ENCODE measurements around the gene E2F4. TPM values are rescaled to one million over a fixed set of nuclear protein-coding genes. Genes with fewer than 3 reads are reported as not detected.

The E2F4 gene
- total and polyA plus RNA-seq, 2 donors = 46.9 to 47.7 TPM

GRCh38 chr16:67179421-67180080 lies 12.4 kb upstream of the E2F4 start:
- H3K4me3 ChIP-seq (ENCODE audit: low read length in 2 of 2) = no peak overlapping the region
- peaks cover 39 to 63% of the 10 kb centered on the region in 2 donors for H3K27me3 ChIP-seq (ENCODE audit: control insufficient read depth in 2 of 2, insufficient read depth in 1 of 2, low read length in 1 of 2)
- no peaks in the 10 kb centered on the region for H3K36me3 ChIP-seq (ENCODE audit: control insufficient read depth in 2 of 2, insufficient read depth in 2 of 2, low read length in 1 of 2)
- peaks cover 7 to 27% of the 10 kb centered on the region in 2 donors for H3K4me1 ChIP-seq (ENCODE audit: control insufficient read depth in 2 of 2, insufficient read depth in 2 of 2, low read length in 2 of 2)
- H3K27ac ChIP-seq (ENCODE audit: low read depth in 1 of 2, low read length in 1 of 2) = no peak overlapping the region
- WGBS = 91% methylated on average over 13 of the region's 13 CpGs
- DNase-seq (ENCODE audit: low read depth in 6 of 9, low spot score in 9 of 9) = no peak
- H3K9me3 ChIP-seq (ENCODE audit: control insufficient read depth in 2 of 2, insufficient read depth in 1 of 2, low read length in 1 of 2) = peaks cover 0 to 1% of the 10 kb centered on the region in 2 donors

GRCh38 chr16:67180166-67180565 lies 11.8 kb upstream of the E2F4 start:
- Histone ChIP-seq H3K4me3 (ENCODE audit: low read length in 2 of 2) (no peak overlapping the region), H3K36me3 (ENCODE audit: control insufficient read depth in 2 of 2, insufficient read depth in 2 of 2, low read length in 1 of 2) (no peaks in the 10 kb centered on the region), H3K27ac (ENCODE audit: low read depth in 1 of 2, low read length in 1 of 2) (no peak overlapping the region), H3K27me3 (ENCODE audit: control insufficient read depth in 2 of 2, insufficient read depth in 1 of 2, low read length in 1 of 2) (peaks cover 39 to 63% of the 10 kb centered on the region in 2 donors), H3K4me1 (ENCODE audit: control insufficient read depth in 2 of 2, insufficient read depth in 2 of 2, low read length in 2 of 2) (peaks cover 13 to 30% of the 10 kb centered on the region in 2 donors), H3K9me3 (ENCODE audit: control insufficient read depth in 2 of 2, insufficient read depth in 1 of 2, low read length in 1 of 2) (peaks cover 1 to 3% of the 10 kb centered on the region in 2 donors)
- no peak for DNase-seq (ENCODE audit: low read depth in 6 of 9, low spot score in 9 of 9)
- 99% methylated on average over 16 of the region's 16 CpGs for WGBS

GRCh38 chr16:67181346-67181745 lies 10.6 kb upstream of the E2F4 start:
- Histone ChIP-seq H3K4me1 (ENCODE audit: control insufficient read depth in 2 of 2, insufficient read depth in 2 of 2, low read length in 2 of 2) (peaks cover 14 to 35% of the 10 kb centered on the region in 2 donors), H3K27me3 (ENCODE audit: control insufficient read depth in 2 of 2, insufficient read depth in 1 of 2, low read length in 1 of 2) (peaks cover 46 to 63% of the 10 kb centered on the region in 2 donors), H3K27ac (ENCODE audit: low read depth in 1 of 2, low read length in 1 of 2) (no peak overlapping the region), H3K4me3 (ENCODE audit: low read length in 2 of 2) (no peak overlapping the region), H3K9me3 (ENCODE audit: control insufficient read depth in 2 of 2, insufficient read depth in 1 of 2, low read length in 1 of 2) (peaks cover 1 to 3% of the 10 kb centered on the region in 2 donors), H3K36me3 (ENCODE audit: control insufficient read depth in 2 of 2, insufficient read depth in 2 of 2, low read length in 1 of 2) (no peaks in the 10 kb centered on the region)
- over 99% methylated on average over 2 of the region's 2 CpGs for WGBS
- DNase-seq (ENCODE audit: low read depth in 6 of 9, low spot score in 9 of 9) = no peak

DNA sequence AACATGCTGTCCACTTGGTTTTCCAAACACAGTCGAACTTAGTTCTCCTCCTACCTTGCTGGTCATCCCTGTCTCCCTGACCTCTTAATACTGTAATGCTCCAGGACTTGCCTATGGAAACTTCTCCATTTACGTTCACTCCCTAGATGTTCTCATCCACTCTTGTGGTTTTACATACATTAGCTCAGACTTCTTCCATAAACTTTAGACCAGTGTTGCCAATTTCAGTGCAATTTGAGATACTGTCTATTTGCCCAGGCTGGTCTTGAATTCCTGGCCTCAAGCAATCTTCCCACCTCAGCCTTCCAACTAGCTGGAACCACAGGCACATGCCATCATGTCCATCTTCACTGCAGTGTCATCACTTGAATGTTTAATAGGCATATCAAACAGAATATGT lies 9.7 kb upstream of the E2F4 start:
- Histone ChIP-seq H3K36me3 (ENCODE audit: control insufficient read depth in 2 of 2, insufficient read depth in 2 of 2, low read length in 1 of 2) (no peaks in the 10 kb centered on the region), H3K27ac (ENCODE audit: low read depth in 1 of 2, low read length in 1 of 2) (no peak overlapping the region), H3K27me3 (ENCODE audit: control insufficient read depth in 2 of 2, insufficient read depth in 1 of 2, low read length in 1 of 2) (peaks cover 37 to 63% of the 10 kb centered on the region in 2 donors), H3K4me3 (ENCODE audit: low read length in 2 of 2) (no peak overlapping the region), H3K4me1 (ENCODE audit: control insufficient read depth in 2 of 2, insufficient read depth in 2 of 2, low read length in 2 of 2) (peaks cover 14 to 35% of the 10 kb centered on the region in 2 donors), H3K9me3 (ENCODE audit: control insufficient read depth in 2 of 2, insufficient read depth in 1 of 2, low read length in 1 of 2) (peaks cover 1 to 3% of the 10 kb centered on the region in 2 donors)
- DNase-seq (ENCODE audit: low read depth in 6 of 9, low spot score in 9 of 9) = no peak
- 95% methylated on average over 2 of the region's 2 CpGs for WGBS

GRCh38 chr16:67183284-67183626 lies 8.7 kb upstream of the E2F4 start:
- Histone ChIP-seq H3K36me3 (ENCODE audit: control insufficient read depth in 2 of 2, insufficient read depth in 2 of 2, low read length in 1 of 2) (no peaks in the 10 kb centered on the region), H3K4me1 (ENCODE audit: control insufficient read depth in 2 of 2, insufficient read depth in 2 of 2, low read length in 2 of 2) (peaks cover 13 to 32% of the 10 kb centered on the region in 2 donors), H3K4me3 (ENCODE audit: low read length in 2 of 2) (peak overlapping the region; percentile 75 to 86), H3K27me3 (ENCODE audit: control insufficient read depth in 2 of 2, insufficient read depth in 1 of 2, low read length in 1 of 2) (peaks cover 29 to 57% of the 10 kb centered on the region in 2 donors), H3K27ac (ENCODE audit: low read depth in 1 of 2, low read length in 1 of 2) (no peak overlapping the region), H3K9me3 (ENCODE audit: control insufficient read depth in 2 of 2, insufficient read depth in 1 of 2, low read length in 1 of 2) (peaks cover 1 to 3% of the 10 kb centered on the region in 2 donors)
- WGBS = 10% methylated on average over 11 of the region's 11 CpGs
- DNase-seq (ENCODE audit: low read depth in 6 of 9, low spot score in 9 of 9) = no peak

DNA sequence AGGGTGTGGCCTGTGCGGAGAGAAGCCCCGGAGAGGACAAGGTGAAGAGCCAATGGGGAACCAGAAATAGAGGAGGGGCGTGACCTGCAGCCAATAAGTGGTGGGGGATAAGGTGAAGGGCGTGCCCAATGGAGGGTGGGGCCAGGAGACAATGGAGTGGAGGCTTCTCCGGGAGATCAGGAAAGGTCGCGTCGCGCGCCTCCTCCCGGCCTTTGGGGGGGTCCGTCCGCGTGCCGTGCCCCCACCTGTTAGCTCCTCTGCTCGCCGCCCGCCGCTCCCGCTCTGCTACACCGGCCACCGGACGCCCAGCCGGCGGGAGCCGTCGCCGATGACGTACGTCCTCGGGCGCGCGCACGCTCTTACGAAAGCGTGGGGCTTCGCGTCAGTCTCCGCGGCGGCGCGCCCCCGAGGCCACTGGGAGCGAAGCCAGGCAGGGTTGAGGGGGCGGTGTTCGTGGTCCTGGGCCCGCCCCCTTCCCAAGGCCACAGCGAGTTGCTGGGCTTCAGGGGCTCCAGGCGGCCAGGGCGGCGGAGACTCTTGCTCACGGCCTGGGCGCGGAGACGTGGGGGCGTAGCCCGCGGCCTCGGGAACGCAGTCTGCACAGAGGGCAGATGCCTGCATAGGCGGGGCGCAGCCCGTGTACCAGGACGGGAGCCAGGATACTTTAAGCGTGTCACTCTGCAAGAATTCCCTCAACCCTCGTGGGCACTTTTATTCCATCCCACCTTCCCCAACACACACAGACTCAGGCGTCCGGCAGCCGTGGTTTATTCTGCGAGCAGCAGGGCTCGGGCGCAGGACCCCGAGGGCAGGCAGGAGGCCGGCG lies 8.1 kb upstream of the E2F4 start, which contains the start of gene MATCAP1:
Gene MATCAP1, minus strand, starts transcription at position 337 of the 826 bp plus-strand sequence. CDS start 3,353 bp downstream, outside the sequence.
- H3K9me3 ChIP-seq (ENCODE audit: control insufficient read depth in 2 of 2, insufficient read depth in 1 of 2, low read length in 1 of 2) = peaks cover 1 to 3% of the 10 kb centered on the region in 2 donors
- H3K27ac ChIP-seq (ENCODE audit: low read depth in 1 of 2, low read length in 1 of 2) = peak within 1 kb of the TSS; percentile 86 to 94
- DNase-seq (ENCODE audit: low read depth in 6 of 9, low spot score in 9 of 9) = peak; percentile 87 to 99 (median 95)
- H3K27me3 ChIP-seq (ENCODE audit: control insufficient read depth in 2 of 2, insufficient read depth in 1 of 2, low read length in 1 of 2) = peaks cover 23 to 54% of the 10 kb centered on the region in 2 donors
- H3K4me3 ChIP-seq (ENCODE audit: low read length in 2 of 2) = peak within 1 kb of the TSS; percentile 75 to 86
- WGBS = under 1% methylated on average over 77 of the region's 77 CpGs
- H3K4me1 ChIP-seq (ENCODE audit: control insufficient read depth in 2 of 2, insufficient read depth in 2 of 2, low read length in 2 of 2) = peaks cover 11 to 27% of the 10 kb centered on the region in 2 donors
- H3K36me3 ChIP-seq (ENCODE audit: control insufficient read depth in 2 of 2, insufficient read depth in 2 of 2, low read length in 1 of 2) = no peaks in the 10 kb centered on the region

DNA sequence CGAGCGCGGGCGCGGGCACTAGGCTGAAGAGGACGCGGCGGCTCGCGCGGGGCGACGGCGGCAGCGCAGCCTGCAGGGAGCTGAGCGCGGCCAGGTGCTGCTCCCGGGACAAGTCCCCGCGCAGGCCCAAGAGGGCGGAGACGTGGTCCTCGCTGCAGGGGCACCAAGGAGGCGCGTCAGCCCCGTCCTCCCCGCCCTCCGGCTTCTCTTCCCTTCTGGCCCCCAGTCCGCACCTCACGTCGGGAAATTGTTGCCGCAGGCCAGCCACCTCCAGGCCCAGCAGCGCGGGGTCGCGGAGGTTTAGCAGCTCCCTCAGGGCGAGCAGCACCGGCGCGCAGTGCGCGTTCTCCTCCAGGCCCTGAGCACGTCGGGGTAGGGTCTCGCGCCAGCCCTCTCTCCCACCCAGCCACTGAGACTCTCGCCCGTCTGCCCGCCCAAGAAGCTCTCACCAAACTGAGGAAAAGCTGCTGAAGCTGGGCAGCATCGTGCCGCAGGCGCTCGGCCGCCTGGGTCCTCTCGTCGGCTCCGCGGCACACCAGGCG lies 7.4 kb upstream of the E2F4 start:
- no peaks in the 10 kb centered on the region for H3K36me3 ChIP-seq (ENCODE audit: control insufficient read depth in 2 of 2, insufficient read depth in 2 of 2, low read length in 1 of 2)
- H3K4me1 ChIP-seq (ENCODE audit: control insufficient read depth in 2 of 2, insufficient read depth in 2 of 2, low read length in 2 of 2) = peaks cover 11 to 26% of the 10 kb centered on the region in 2 donors
- no peak for DNase-seq (ENCODE audit: low read depth in 6 of 9, low spot score in 9 of 9)
- peak overlapping the region in 1 of 2 donors; percentile 94 for H3K27ac ChIP-seq (ENCODE audit: low read depth in 1 of 2, low read length in 1 of 2)
- peak overlapping the region; percentile 75 to 86 for H3K4me3 ChIP-seq (ENCODE audit: low read length in 2 of 2)
- WGBS = 10% methylated on average over 59 of the region's 59 CpGs
- H3K9me3 ChIP-seq (ENCODE audit: control insufficient read depth in 2 of 2, insufficient read depth in 1 of 2, low read length in 1 of 2) = peaks cover 0 to 3% of the 10 kb centered on the region in 2 donors
- H3K27me3 ChIP-seq (ENCODE audit: control insufficient read depth in 2 of 2, insufficient read depth in 1 of 2, low read length in 1 of 2) = peaks cover 18 to 50% of the 10 kb centered on the region in 2 donors

DNA sequence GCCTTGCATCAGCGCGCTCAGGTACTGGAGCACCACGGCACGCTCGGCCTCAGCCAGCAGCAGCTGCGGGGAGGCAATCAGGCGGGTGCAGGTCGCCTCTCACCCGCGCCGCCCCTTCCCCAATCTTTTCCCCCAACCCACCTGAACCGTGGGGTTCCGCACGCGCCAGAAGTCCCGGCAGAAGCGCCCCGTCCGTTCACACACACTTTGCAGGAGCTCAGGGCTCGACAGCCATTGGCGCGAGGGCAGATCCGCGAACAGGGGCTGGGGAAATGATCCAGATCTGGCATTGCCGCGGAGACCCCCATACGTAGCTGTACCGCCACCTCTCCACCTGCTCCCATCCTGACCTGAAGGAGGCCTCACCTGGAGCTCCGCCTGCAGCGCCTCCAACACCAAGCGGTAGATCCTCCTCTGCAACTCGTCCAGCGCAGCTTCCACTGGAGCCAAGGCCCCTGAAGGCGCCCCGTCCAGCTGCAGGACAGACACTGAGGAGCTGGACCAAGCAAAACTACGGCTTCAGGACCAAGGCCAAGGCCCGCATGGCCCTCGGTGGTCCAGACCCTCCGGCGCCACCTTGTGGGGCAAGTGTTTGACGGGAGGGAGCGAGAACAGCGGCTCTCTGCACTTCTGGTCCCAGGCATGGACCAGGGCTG lies 6.8 kb upstream of the E2F4 start:
- peak overlapping the region; percentile 75 to 86 for H3K4me3 ChIP-seq (ENCODE audit: low read length in 2 of 2)
- peak in 7 of 9 donors; percentile 37 to 76 (median 64) for DNase-seq (ENCODE audit: low read depth in 6 of 9, low spot score in 9 of 9)
- peaks cover 18 to 49% of the 10 kb centered on the region in 2 donors for H3K27me3 ChIP-seq (ENCODE audit: control insufficient read depth in 2 of 2, insufficient read depth in 1 of 2, low read length in 1 of 2)
- H3K27ac ChIP-seq (ENCODE audit: low read depth in 1 of 2, low read length in 1 of 2) = no peak overlapping the region
- peaks cover 11 to 26% of the 10 kb centered on the region in 2 donors for H3K4me1 ChIP-seq (ENCODE audit: control insufficient read depth in 2 of 2, insufficient read depth in 2 of 2, low read length in 2 of 2)
- H3K9me3 ChIP-seq (ENCODE audit: control insufficient read depth in 2 of 2, insufficient read depth in 1 of 2, low read length in 1 of 2) = peaks cover 0 to 3% of the 10 kb centered on the region in 2 donors
- no peaks in the 10 kb centered on the region for H3K36me3 ChIP-seq (ENCODE audit: control insufficient read depth in 2 of 2, insufficient read depth in 2 of 2, low read length in 1 of 2)
- 19% methylated on average over 43 of the region's 43 CpGs for WGBS

All from thymus (tissue), 11 donors.